ENCODE results near the gene CDKN1B.

DNA sequence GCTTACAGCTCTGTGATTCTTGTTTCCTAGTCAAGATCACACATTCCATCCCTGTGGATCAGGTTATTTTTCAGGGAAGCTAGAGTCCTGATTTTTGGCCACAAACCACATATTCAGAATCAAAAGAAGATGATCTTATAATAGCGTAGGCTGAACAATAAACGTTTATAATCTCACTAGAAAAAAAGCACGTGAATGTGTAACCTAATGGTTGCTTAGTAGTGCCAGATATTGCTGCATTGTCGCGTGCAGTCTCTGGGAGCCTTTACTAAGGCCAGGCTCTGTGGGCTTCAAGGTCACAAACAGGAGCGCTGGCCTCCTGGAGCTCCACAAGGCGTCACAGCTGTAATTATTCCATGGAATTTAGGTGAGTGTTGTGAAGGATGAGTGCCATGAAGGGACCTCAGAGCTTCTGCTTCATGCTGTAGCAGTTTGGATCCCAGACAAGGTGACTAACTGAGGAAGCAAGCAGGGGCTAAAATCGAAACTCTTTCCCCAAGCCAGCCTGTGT lies 17.4 kb downstream of the CDKN1B start:
- TF ChIP-seq CTCF (IDR thresholded peaks at IDR 0.05) (no peak), POLR2A (IDR thresholded peaks at IDR 0.05) (no peak)

All from adrenal gland (tissue), 5 donors.